Thyroid gland (tissue), 4 donors: ENCODE measurements around the gene NACA2. TPM values are rescaled to one million over a fixed set of nuclear protein-coding genes. Genes with fewer than 3 reads are reported as not detected.

Experiments used
- DNase-seq, 2 donors: peaks; one replicate each; pipeline ENCODE4 v3.0.0-alpha.2; 2019
- H3K27ac ChIP-seq, 3 donors: fragments of 200-600 bp; sonication (generic); 1 replicate in 2 of 3; 2 replicates in 1 of 3; pipeline ENCODE4 v1.5.1; 2016 to 2019; ENCODE audit warnings: mild to moderate bottlenecking in 1 of 3, moderate library complexity in 1 of 3
- H3K27me3 ChIP-seq: fragments of 200-600 bp; sonication (generic); one replicate; pipeline ENCODE4 v1.5.1; 2019
- H3K36me3 ChIP-seq, 2 donors: fragments of 200-600 bp; sonication (generic); one replicate each; pipeline ENCODE4 v1.5.1; 2016 to 2019
- H3K4me1 ChIP-seq, 2 donors: fragments of 200-600 bp; sonication (generic); one replicate each; pipeline ENCODE4 v1.5.1; 2017 to 2019
- H3K4me3 ChIP-seq, 3 donors: fragments of 200-600 bp; sonication (generic); replicated peaks in 1 of 3; 1 replicate in 2 of 3; 2 replicates in 1 of 3; pipeline ENCODE4 v1.5.1; 2016; ENCODE audit warnings: mild to moderate bottlenecking in 1 of 3
- H3K9me3 ChIP-seq: fragments of 200-600 bp; sonication (generic); one replicate; pipeline ENCODE4 v1.5.1; 2017
- POLR2A ChIP-seq, 2 donors: fragments of 450-650 bp; IDR thresholded peaks; one replicate each; pipeline ENCODE4 v1.6.1; 2017; ENCODE audit warnings: antibody characterized with exemption in 2 of 2, mild to moderate bottlenecking in 2 of 2, moderate library complexity in 1 of 2
- WGBS, 2 donors: methylation state at CpG; one replicate each; pipeline ENCODE4 v1.1.5; 2017; 5-methylcytosine and 5-hydroxymethylcytosine counted together
- intact Hi-C: fragments of 100-400 bp; cut with DNase I; formaldehyde crosslinking; loops from one replicate; pipeline ENCODE4 v1.15.1; 2023
- total RNA-seq, 4 donors: library from RNA; depleted of rRNA; stranded (reverse); fragments of >200 nt; gene quantifications; one replicate each; pipeline ENCODE4 v1.2.3, GENCODE V29; 2016
- TF ChIP-seq, protein P1 (sequence below), 6 experiments: fragments of 200-600 bp in 3 of 6; fragments of 450-650 bp in 3 of 6; sonication (generic) in 3 of 6; IDR thresholded peaks; one replicate each; pipeline ENCODE4 v1.5.1; 2016 to 2019; ENCODE audit warnings: antibody characterized with exemption in 6 of 6, mild to moderate bottlenecking in 2 of 6, inconsistent platforms in 1 of 6, moderate library complexity in 1 of 6

The NACA2 gene
- total RNA-seq, 4 donors from 2014 or later: not detected

DNA sequence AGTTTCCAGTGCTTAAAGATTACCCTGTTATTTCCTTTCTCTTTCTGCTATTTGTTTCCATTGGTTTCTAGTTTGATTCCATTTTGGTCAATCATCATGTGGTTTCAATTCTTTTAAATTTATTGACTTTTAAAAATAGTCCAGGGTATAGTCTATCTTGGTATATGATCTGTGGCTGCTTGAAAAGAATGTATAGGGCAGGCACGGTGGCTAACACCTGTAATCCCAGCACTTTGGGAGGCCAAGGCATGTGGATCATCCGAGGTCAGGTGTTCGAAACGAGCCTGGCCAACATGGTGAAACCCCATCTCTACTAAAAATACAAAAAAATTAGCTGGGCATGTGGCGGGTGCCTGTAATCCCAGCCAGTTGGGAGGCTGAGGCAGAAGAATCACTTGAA lies 34.5 kb upstream of the NACA2 start:
- TF ChIP-seq POLR2A (IDR thresholded peaks at IDR 0.05): no peak
- TF ChIP-seq, protein P1, sequence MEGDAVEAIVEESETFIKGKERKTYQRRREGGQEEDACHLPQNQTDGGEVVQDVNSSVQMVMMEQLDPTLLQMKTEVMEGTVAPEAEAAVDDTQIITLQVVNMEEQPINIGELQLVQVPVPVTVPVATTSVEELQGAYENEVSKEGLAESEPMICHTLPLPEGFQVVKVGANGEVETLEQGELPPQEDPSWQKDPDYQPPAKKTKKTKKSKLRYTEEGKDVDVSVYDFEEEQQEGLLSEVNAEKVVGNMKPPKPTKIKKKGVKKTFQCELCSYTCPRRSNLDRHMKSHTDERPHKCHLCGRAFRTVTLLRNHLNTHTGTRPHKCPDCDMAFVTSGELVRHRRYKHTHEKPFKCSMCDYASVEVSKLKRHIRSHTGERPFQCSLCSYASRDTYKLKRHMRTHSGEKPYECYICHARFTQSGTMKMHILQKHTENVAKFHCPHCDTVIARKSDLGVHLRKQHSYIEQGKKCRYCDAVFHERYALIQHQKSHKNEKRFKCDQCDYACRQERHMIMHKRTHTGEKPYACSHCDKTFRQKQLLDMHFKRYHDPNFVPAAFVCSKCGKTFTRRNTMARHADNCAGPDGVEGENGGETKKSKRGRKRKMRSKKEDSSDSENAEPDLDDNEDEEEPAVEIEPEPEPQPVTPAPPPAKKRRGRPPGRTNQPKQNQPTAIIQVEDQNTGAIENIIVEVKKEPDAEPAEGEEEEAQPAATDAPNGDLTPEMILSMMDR (IDR thresholded peaks at IDR 0.05): no peak
- Histone ChIP-seq H3K27me3 (no peaks in the 10 kb centered on the region), H3K36me3 (no peaks in the 10 kb centered on the region), H3K27ac (no peak overlapping the region), H3K4me1 (no peaks in the 10 kb centered on the region), H3K4me3 (no peak overlapping the region), H3K9me3 (no peaks in the 10 kb centered on the region)
- WGBS, 2 donors: 91 to 97% methylated on average over 5 of the region's 5 CpGs
- DNase-seq: no peak
- intact Hi-C loops: no loop called here

GRCh38 chr17:61624951-61625350 lies 33.9 kb upstream of the NACA2 start:
- Histone ChIP-seq H3K9me3 (no peaks in the 10 kb centered on the region), H3K4me1 (no peaks in the 10 kb centered on the region), H3K4me3 (no peak overlapping the region), H3K27ac (no peak overlapping the region), H3K36me3 (no peaks in the 10 kb centered on the region), H3K27me3 (no peaks in the 10 kb centered on the region)
- intact Hi-C loops: no loop called here
- DNase-seq: no peak
- 85 to 87% methylated on average over 1 of the region's 1 CpG for WGBS, 2 donors
- TF ChIP-seq POLR2A (IDR thresholded peaks at IDR 0.05): no peak
- TF ChIP-seq, protein P1 (IDR thresholded peaks at IDR 0.05): no peak

GRCh38 chr17:61621317-61621716 lies 30.3 kb upstream of the NACA2 start:
- no peak for TF ChIP-seq POLR2A (IDR thresholded peaks at IDR 0.05)
- TF ChIP-seq, protein P1 (IDR thresholded peaks at IDR 0.05): no peak
- H3K36me3 ChIP-seq: no peaks in the 10 kb centered on the region

GRCh38 chr17:61619953-61620352 lies 28.9 kb upstream of the NACA2 start:
- WGBS, 2 donors: 97 to 100% methylated on average over 1 of the region's 1 CpG
- no peak overlapping the region for H3K27ac ChIP-seq
- no peak overlapping the region for H3K4me3 ChIP-seq
- intact Hi-C loops: no loop called here
- no peaks in the 10 kb centered on the region for H3K9me3 ChIP-seq
- no peaks in the 10 kb centered on the region for H3K27me3 ChIP-seq
- DNase-seq: no peak
- no peaks in the 10 kb centered on the region for H3K4me1 ChIP-seq
- no peak for TF ChIP-seq POLR2A (IDR thresholded peaks at IDR 0.05)
- TF ChIP-seq, protein P1 (IDR thresholded peaks at IDR 0.05): no peak
- H3K36me3 ChIP-seq: no peaks in the 10 kb centered on the region

More at GRCh38 chr17:61621317-61621716, 30.3 kb upstream of the NACA2 start:
- no peak for DNase-seq
- Histone ChIP-seq H3K4me3 (no peak overlapping the region), H3K27ac (no peak overlapping the region), H3K9me3 (no peaks in the 10 kb centered on the region), H3K4me1 (no peaks in the 10 kb centered on the region), H3K27me3 (no peaks in the 10 kb centered on the region)
- WGBS, 2 donors: 79 to 98% methylated on average over 2 of the region's 2 CpGs
- intact Hi-C loops: no loop called here

GRCh38 chr17:61619493-61619892 lies 28.5 kb upstream of the NACA2 start:
- H3K27ac ChIP-seq: no peak overlapping the region
- H3K4me1 ChIP-seq: no peaks in the 10 kb centered on the region
- H3K9me3 ChIP-seq: no peaks in the 10 kb centered on the region
- 88 to 93% methylated on average over 1 of the region's 1 CpG for WGBS, 2 donors
- intact Hi-C loops: no loop called here
- H3K27me3 ChIP-seq: no peaks in the 10 kb centered on the region
- no peak overlapping the region for H3K4me3 ChIP-seq
- no peaks in the 10 kb centered on the region for H3K36me3 ChIP-seq
- no peak for DNase-seq
- no peak for TF ChIP-seq POLR2A (IDR thresholded peaks at IDR 0.05)
- TF ChIP-seq, protein P1 (IDR thresholded peaks at IDR 0.05): no peak
